A673 (cell line): ENCODE results near the gene TEAD1.

Source experiments
- CTCF ChIP-seq: fragments of 300-800, 200-600 bp; sonication (generic); conservative IDR thresholded peaks from 2 replicates; pipeline ENCODE4 v1.5.1; 2017; ENCODE audit warnings: low read depth, mild to moderate bottlenecking, antibody characterized with exemption, low read length, moderate library complexity, mixed read lengths
- EZH2 ChIP-seq: fragments of 200-600 bp; sonication (generic); IDR thresholded peaks from 2 replicates; pipeline ENCODE4 v1.6.1; 2017; ENCODE audit warnings: borderline replicate concordance, low read depth, mild to moderate bottlenecking, mixed read lengths, antibody characterized with exemption, low read length; ENCODE audit not compliant: poor library complexity, severe bottlenecking

GRCh38 chr11:12691473-12691872, 17.3 kb downstream of the TEAD1 start:
- TF ChIP-seq CTCF, result no peak
- no peak for TF ChIP-seq EZH2
